ENCODE measurements around the gene MFNG. TPM values are rescaled to one million over a fixed set of nuclear protein-coding genes. Genes with fewer than 3 reads are reported as not detected.
"Not testable (repeated sequence)": the region's sequence is repeated elsewhere in the genome, so short reads cannot be mapped to it uniquely, and the experiment has no call there.

The MFNG gene
- polyA plus RNA-seq, 1 donor: 9.7 TPM

GRCh38 chr22:37476389-37477329, 9.5 kb downstream of the MFNG start:
- DNase-seq: no peak

GRCh38 chr22:37474447-37475090, 11.6 kb downstream of the MFNG start:
- DNase-seq: no peak

- DNase-seq: no peak
Measured at GRCh38 chr22:37473437-37473946, 12.7 kb downstream of the MFNG start.

- no peak for DNase-seq
Measured at GRCh38 chr22:37472418-37473006, 13.7 kb downstream of the MFNG start.

GRCh38 chr22:37471727-37472417, 14.3 kb downstream of the MFNG start:
- DNase-seq: no peak

GRCh38 chr22:37470087-37470445, 16.1 kb downstream of the MFNG start:
- DNase-seq: no peak

- DNase-seq: no peak
Measured at GRCh38 chr22:37469416-37470086, 16.6 kb downstream of the MFNG start.

GRCh38 chr22:37468201-37468695, 17.9 kb downstream of the MFNG start:
- not testable (repeated sequence) for DNase-seq

GRCh38 chr22:37467391-37467955, 18.7 kb downstream of the MFNG start:
- DNase-seq: no peak

GRCh38 chr22:37464181-37464580, 22.0 kb downstream of the MFNG start:
- no peak for DNase-seq

- DNase-seq: peak; percentile 74
Measured at GRCh38 chr22:37462983-37463382, 23.2 kb downstream of the MFNG start.

GRCh38 chr22:37462436-37462835, 23.7 kb downstream of the MFNG start:
- DNase-seq: no peak

- no peak for DNase-seq
Measured at GRCh38 chr22:37461961-37462360, 24.2 kb downstream of the MFNG start.

GRCh38 chr22:37460684-37461083, 25.5 kb downstream of the MFNG start:
- DNase-seq: no peak

GRCh38 chr22:37459206-37459605, 27.0 kb downstream of the MFNG start:
- no peak for DNase-seq

GRCh38 chr22:37457093-37457893, 28.9 kb downstream of the MFNG start:
- peak; percentile 59 for DNase-seq

GRCh38 chr22:37456346-37456745, 29.8 kb downstream of the MFNG start:
- no peak for DNase-seq

GRCh38 chr22:37455896-37456295, 30.3 kb downstream of the MFNG start:
- no peak for DNase-seq

- no peak for DNase-seq
Measured at GRCh38 chr22:37454857-37455686, 31.1 kb downstream of the MFNG start.
